ENCODE measurements around the gene RDH11. TPM values are rescaled to one million over a fixed set of nuclear protein-coding genes. Genes with fewer than 3 reads are reported as not detected.

The RDH11 gene
- total RNA-seq, 2 donors from 2014 or later, result 43.2 to 51.6 TPM

DNA sequence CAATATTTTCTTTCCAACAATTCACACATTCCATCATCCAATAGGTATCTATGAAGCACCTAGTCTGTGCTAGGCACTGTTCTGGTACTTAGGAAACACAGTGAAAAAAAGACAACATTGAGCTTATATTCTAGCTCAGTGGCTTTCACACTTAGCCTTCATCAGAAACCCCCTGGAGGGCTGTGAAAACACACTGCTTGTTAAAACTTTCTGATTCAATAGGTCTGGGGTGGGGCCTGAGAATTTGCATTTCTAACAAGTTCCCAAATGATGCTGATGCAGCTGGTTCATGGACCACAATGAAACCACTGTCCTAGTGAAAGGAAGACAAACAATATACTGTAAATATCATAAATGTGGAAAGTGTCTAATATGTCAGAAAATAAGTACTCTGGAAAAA, 27.0 kb downstream of the RDH11 start:
- TF ChIP-seq, protein P1, sequence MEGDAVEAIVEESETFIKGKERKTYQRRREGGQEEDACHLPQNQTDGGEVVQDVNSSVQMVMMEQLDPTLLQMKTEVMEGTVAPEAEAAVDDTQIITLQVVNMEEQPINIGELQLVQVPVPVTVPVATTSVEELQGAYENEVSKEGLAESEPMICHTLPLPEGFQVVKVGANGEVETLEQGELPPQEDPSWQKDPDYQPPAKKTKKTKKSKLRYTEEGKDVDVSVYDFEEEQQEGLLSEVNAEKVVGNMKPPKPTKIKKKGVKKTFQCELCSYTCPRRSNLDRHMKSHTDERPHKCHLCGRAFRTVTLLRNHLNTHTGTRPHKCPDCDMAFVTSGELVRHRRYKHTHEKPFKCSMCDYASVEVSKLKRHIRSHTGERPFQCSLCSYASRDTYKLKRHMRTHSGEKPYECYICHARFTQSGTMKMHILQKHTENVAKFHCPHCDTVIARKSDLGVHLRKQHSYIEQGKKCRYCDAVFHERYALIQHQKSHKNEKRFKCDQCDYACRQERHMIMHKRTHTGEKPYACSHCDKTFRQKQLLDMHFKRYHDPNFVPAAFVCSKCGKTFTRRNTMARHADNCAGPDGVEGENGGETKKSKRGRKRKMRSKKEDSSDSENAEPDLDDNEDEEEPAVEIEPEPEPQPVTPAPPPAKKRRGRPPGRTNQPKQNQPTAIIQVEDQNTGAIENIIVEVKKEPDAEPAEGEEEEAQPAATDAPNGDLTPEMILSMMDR (IDR thresholded peaks at IDR 0.05), result no peak
- no peaks in the 10 kb centered on the region for H3K27me3 ChIP-seq (replicated peaks; ENCODE audit: insufficient read depth)
- no peak overlapping the region for H3K27ac ChIP-seq
- no peak for DNase-seq (ENCODE audit: low spot score)
- H3K9me3 ChIP-seq, result no peaks in the 10 kb centered on the region
- no peak overlapping the region for H3K4me3 ChIP-seq
- H3K4me1 ChIP-seq (ENCODE audit: control insufficient read depth in 1 of 2, low read depth in 2 of 2), result peaks cover 21 to 27% of the 10 kb centered on the region in 2 donors
- no peak for ATAC-seq (ENCODE audit: insufficient number of reproducible peaks, low FRiP score, low read depth)
- no peaks in the 10 kb centered on the region for H3K36me3 ChIP-seq

DNA sequence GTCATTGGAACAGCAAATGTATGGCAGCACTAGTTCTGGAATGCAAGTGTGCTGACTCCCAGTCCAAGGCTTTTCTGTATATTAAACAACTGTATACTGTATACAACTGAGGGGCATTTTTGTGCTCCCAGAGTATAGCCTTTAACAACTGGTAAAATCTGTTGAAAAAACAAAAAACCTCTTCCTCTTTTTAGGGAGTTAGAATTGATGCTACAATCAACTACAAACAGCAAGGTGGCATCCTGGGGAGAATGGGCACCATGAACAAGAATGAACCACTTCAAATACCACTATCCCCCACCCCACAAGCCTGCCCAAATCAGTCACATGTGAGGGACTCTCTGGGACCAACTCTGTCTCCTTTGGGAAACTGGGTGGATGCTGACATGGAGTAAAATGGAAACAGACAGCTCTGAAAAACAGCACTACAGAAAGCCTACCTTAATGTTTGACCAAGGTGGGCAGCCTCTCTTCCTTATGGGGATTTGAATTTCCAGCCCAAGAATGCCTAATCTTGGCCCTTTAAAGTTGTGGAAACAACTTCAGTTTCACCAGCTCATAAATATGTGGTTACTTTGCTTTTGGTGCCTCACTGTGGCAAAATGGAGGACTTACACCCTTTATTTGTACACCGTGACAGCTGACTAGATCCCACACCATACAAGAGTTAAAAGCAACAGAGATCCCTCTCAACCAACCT, 28.7 kb downstream of the RDH11 start:
- no peak for ATAC-seq (ENCODE audit: insufficient number of reproducible peaks, low FRiP score, low read depth)
- no peak for DNase-seq (ENCODE audit: low spot score)
- no peaks in the 10 kb centered on the region for H3K9me3 ChIP-seq
- H3K4me3 ChIP-seq, result no peak overlapping the region
- no peaks in the 10 kb centered on the region for H3K36me3 ChIP-seq
- H3K27ac ChIP-seq, result no peak overlapping the region
- TF ChIP-seq, protein P1 (IDR thresholded peaks at IDR 0.05), result peak; percentile 43
- no peaks in the 10 kb centered on the region for H3K27me3 ChIP-seq (replicated peaks; ENCODE audit: insufficient read depth)
- peaks cover 4 to 10% of the 10 kb centered on the region in 2 donors for H3K4me1 ChIP-seq (ENCODE audit: control insufficient read depth in 1 of 2, low read depth in 2 of 2)

DNA sequence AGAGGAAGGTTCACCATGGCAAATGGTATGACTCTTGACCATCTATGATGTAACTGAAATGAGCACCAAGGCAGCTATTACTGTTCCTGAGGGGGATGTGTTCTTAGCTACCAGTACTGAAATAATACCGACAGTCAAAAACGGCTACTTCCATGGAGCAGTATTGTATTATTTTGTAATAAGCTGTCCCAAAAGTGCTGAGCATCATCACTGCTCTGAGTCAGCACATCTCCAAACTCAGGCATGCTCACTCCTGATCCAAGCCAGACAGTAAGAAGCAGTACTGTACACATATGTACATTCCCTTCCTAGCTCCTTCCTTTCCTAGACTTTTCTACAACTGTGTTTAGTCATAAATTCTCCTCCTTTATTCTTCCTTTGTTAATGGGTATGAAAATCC, 29.7 kb downstream of the RDH11 start:
- DNase-seq (ENCODE audit: low spot score), result no peak
- Histone ChIP-seq H3K4me1 (ENCODE audit: control insufficient read depth in 1 of 2, low read depth in 2 of 2) (no peaks in the 10 kb centered on the region), H3K36me3 (no peaks in the 10 kb centered on the region), H3K4me3 (no peak overlapping the region), H3K27ac (no peak overlapping the region), H3K27me3 (replicated peaks; ENCODE audit: insufficient read depth) (no peaks in the 10 kb centered on the region), H3K9me3 (no peaks in the 10 kb centered on the region)
- ATAC-seq (ENCODE audit: insufficient number of reproducible peaks, low FRiP score, low read depth), result no peak
- TF ChIP-seq, protein P1 (IDR thresholded peaks at IDR 0.05), result no peak

- H3K27me3 ChIP-seq (replicated peaks; ENCODE audit: insufficient read depth), result no peaks in the 10 kb centered on the region
- ATAC-seq (ENCODE audit: insufficient number of reproducible peaks, low FRiP score, low read depth) (no peak), DNase-seq (ENCODE audit: low spot score) (no peak)
- H3K27ac ChIP-seq, result no peak overlapping the region
- no peak overlapping the region for H3K4me3 ChIP-seq
- peaks cover 3% of the 10 kb centered on the region for H3K36me3 ChIP-seq
- H3K9me3 ChIP-seq, result no peaks in the 10 kb centered on the region
- TF ChIP-seq, protein P1 (IDR thresholded peaks at IDR 0.05), result no peak
- no peaks in the 10 kb centered on the region for H3K4me1 ChIP-seq (ENCODE audit: control insufficient read depth in 1 of 2, low read depth in 2 of 2)
Measured at GRCh38 chr14:67663633-67664032, 31.9 kb downstream of the RDH11 start.

- no peak for ATAC-seq (ENCODE audit: insufficient number of reproducible peaks, low FRiP score, low read depth)
- TF ChIP-seq, protein P1 (IDR thresholded peaks at IDR 0.05), result no peak
Measured at GRCh38 chr14:67653651-67654280, 41.8 kb downstream of the RDH11 start.

More at GRCh38 chr14:67653651-67654280, 41.8 kb downstream of the RDH11 start:
- Histone ChIP-seq H3K27ac (no peak overlapping the region), H3K4me3 (no peak overlapping the region), H3K27me3 (replicated peaks; ENCODE audit: insufficient read depth) (no peaks in the 10 kb centered on the region), H3K9me3 (no peaks in the 10 kb centered on the region), H3K4me1 (ENCODE audit: control insufficient read depth in 1 of 2, low read depth in 2 of 2) (no peaks in the 10 kb centered on the region), H3K36me3 (peaks cover 71% of the 10 kb centered on the region)
- no peak for DNase-seq (ENCODE audit: low spot score)
